ENCODE data around the gene MLXIP.

The MLXIP gene

DNA sequence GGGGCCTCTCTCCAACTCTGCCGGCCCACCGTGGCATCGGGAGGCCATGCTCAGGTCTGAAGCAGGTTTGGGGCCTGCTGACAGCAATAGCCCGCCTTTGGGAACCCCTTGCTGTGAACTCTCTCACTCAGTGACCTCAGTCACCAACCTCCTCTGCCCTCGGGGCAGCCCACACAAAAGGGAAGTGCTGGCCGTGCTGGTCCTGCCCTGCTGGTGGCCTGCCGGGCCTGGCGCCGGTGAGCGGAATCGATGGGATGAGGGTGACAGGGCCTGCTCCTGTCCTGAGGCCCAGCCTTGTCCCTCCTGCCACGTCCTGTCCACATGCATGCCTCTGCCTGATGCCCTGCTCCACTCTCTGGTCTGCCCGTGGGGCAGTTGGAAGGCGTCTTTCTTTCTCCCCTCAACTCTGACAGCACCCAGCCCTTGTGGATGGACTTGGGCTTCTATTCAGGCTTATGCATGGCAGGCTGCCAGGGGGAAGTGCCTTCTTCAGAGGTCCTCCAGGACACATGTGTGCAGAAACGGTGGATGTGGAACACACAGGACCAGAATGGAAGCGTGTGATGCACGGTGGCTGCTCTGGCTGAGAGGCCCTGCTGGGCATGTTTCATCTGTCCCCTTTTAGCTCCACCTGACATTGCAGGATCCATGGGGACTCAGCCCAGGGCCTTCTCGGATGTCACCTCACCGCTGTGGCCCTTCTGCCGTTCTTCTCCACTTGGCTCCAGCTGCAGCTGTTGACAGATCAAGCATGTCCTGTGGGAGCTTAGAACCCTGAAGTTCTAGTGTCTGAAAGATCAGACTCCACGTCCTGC is 63.6 kb downstream of the MLXIP start:
- Histone ChIP-seq H3K9ac (ENCODE audit: low read length) (no peak overlapping the region), H3K36me3 (ENCODE audit: control insufficient read depth, insufficient read depth, low read length) (peaks cover 54% of the 10 kb centered on the region), H3K27me3 (ENCODE audit: control insufficient read depth, insufficient read depth, low read length) (no peaks in the 10 kb centered on the region), H3K4me1 (ENCODE audit: control insufficient read depth, insufficient read depth, low read length) (no peaks in the 10 kb centered on the region), H3K4me3 (ENCODE audit: low read length) (no peak overlapping the region), H3K27ac (ENCODE audit: low read depth, low read length) (no peak overlapping the region)

GRCh38 chr12:122142857-122143256 is 64.3 kb downstream of the MLXIP start:
- H3K27ac ChIP-seq (ENCODE audit: low read depth, low read length) = no peak overlapping the region
- peaks cover 47% of the 10 kb centered on the region for H3K36me3 ChIP-seq (ENCODE audit: control insufficient read depth, insufficient read depth, low read length)
- H3K27me3 ChIP-seq (ENCODE audit: control insufficient read depth, insufficient read depth, low read length) = no peaks in the 10 kb centered on the region
- H3K4me3 ChIP-seq (ENCODE audit: low read length) = no peak overlapping the region
- no peak overlapping the region for H3K9ac ChIP-seq (ENCODE audit: low read length)
- H3K4me1 ChIP-seq (ENCODE audit: control insufficient read depth, insufficient read depth, low read length) = no peaks in the 10 kb centered on the region

- no peak overlapping the region for H3K9ac ChIP-seq (ENCODE audit: low read length)
- H3K27ac ChIP-seq (ENCODE audit: low read depth, low read length) = no peak overlapping the region
- H3K4me1 ChIP-seq (ENCODE audit: control insufficient read depth, insufficient read depth, low read length) = no peaks in the 10 kb centered on the region
- peaks cover 30% of the 10 kb centered on the region for H3K36me3 ChIP-seq (ENCODE audit: control insufficient read depth, insufficient read depth, low read length)
- H3K27me3 ChIP-seq (ENCODE audit: control insufficient read depth, insufficient read depth, low read length) = no peaks in the 10 kb centered on the region
- no peak overlapping the region for H3K4me3 ChIP-seq (ENCODE audit: low read length)
Observed at GRCh38 chr12:122144885-122145284, 66.3 kb downstream of the MLXIP start.

DNA sequence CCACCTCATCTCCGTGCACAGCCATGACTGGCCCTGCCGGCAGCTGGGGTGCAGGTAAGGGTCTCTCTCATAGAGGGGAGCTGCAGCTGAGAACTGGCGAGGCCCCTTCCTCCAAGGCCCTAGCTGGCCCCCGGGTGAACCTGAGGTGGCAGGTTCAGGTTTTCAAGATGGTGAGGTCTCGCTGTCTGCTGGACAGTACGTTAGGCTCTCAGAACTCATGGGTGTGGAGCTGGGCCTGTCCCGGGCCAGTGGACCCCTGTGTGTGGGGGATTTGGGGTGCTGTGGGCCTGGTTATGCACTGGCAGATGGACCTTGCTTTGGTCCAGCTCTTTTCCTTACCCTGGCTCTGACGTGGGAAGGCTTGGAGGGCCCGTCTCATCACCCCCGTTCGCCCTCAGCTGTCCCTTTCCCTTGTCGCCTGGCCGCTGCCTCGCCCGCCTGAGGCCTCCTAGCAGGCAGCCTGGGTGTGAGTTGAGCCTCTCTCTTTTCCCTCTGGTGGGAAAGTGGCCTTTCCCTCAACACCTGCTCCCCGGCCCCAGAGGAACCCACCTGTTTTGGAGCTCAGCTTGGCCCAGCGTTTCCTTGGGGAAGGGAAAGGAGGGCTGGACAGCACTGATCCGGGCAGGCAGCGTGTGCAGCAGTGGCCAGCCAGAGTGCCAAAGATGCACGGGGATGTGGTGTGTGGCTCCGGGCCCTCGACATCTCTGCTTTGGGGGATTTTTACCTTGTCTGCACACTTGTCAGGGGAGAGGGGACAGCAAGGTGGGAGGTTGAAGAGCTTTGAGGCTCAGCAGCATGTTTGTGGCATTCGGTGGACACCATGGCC is 67.2 kb downstream of the MLXIP start:
- no peak overlapping the region for H3K4me3 ChIP-seq (ENCODE audit: low read length)
- no peaks in the 10 kb centered on the region for H3K27me3 ChIP-seq (ENCODE audit: control insufficient read depth, insufficient read depth, low read length)
- H3K36me3 ChIP-seq (ENCODE audit: control insufficient read depth, insufficient read depth, low read length) = peaks cover 27% of the 10 kb centered on the region
- H3K9ac ChIP-seq (ENCODE audit: low read length) = no peak overlapping the region
- H3K27ac ChIP-seq (ENCODE audit: low read depth, low read length) = no peak overlapping the region
- H3K4me1 ChIP-seq (ENCODE audit: control insufficient read depth, insufficient read depth, low read length) = no peaks in the 10 kb centered on the region

GRCh38 chr12:122147514-122148290 is 69.1 kb downstream of the MLXIP start:
- Histone ChIP-seq H3K9ac (ENCODE audit: low read length) (no peak overlapping the region), H3K4me1 (ENCODE audit: control insufficient read depth, insufficient read depth, low read length) (no peaks in the 10 kb centered on the region), H3K4me3 (ENCODE audit: low read length) (no peak overlapping the region), H3K27ac (ENCODE audit: low read depth, low read length) (no peak overlapping the region), H3K36me3 (ENCODE audit: control insufficient read depth, insufficient read depth, low read length) (peaks cover 8% of the 10 kb centered on the region), H3K27me3 (ENCODE audit: control insufficient read depth, insufficient read depth, low read length) (no peaks in the 10 kb centered on the region)

DNA sequence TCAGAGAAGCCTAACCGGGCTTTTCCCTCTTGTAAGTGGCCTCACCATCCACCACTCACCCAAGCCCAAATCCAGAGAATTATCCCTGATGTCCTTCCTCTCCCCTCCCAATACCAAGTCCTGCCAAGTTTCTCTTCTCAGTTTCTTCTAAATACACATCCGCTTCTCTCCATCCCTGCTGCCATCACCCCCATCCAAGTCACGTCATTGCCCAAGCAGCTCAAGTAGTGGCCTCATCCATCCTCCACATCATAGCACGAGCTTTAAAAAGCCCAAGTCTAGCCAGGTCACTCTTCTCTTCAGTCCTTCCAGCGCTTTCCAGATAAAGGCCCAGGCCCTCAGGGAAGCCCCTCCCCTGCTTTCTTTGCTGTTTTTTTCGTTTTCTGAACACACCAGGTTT is 70.1 kb downstream of the MLXIP start:
- Histone ChIP-seq H3K27me3 (ENCODE audit: control insufficient read depth, insufficient read depth, low read length) (no peaks in the 10 kb centered on the region), H3K27ac (ENCODE audit: low read depth, low read length) (no peak overlapping the region), H3K4me3 (ENCODE audit: low read length) (no peak overlapping the region), H3K36me3 (ENCODE audit: control insufficient read depth, insufficient read depth, low read length) (no peaks in the 10 kb centered on the region), H3K4me1 (ENCODE audit: control insufficient read depth, insufficient read depth, low read length) (no peaks in the 10 kb centered on the region), H3K9ac (ENCODE audit: low read length) (no peak overlapping the region)

DNA sequence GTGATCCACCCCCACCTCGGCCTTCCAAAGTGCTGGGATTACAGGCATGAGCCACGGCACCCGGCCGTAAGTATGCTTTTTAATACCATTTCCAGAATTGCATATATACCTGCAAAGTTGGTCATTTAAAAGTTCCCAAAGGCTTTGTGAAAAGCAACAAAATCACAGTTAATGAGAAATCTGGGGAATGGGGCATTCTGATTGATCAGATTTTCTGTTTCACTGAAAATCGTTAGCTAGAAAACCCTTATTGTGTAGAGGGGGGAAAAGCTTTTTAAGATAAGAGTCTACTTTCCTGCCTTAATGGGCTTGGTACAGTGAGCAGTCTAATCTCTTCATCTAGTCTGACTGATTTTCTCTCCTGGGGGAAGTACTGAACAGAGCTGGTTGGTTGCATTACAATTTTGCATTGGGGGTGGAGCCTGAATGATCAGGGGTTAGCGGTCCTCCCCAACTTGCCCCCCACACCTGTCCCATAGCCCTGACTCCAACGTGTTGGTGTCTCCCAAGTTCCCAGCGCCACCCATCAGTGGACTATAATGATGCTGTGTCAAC is 71.6 kb downstream of the MLXIP start:
- Histone ChIP-seq H3K27me3 (ENCODE audit: control insufficient read depth, insufficient read depth, low read length) (no peaks in the 10 kb centered on the region), H3K36me3 (ENCODE audit: control insufficient read depth, insufficient read depth, low read length) (no peaks in the 10 kb centered on the region), H3K4me3 (ENCODE audit: low read length) (no peak overlapping the region), H3K27ac (ENCODE audit: low read depth, low read length) (no peak overlapping the region), H3K4me1 (ENCODE audit: control insufficient read depth, insufficient read depth, low read length) (no peaks in the 10 kb centered on the region), H3K9ac (ENCODE audit: low read length) (no peak overlapping the region)

DNA sequence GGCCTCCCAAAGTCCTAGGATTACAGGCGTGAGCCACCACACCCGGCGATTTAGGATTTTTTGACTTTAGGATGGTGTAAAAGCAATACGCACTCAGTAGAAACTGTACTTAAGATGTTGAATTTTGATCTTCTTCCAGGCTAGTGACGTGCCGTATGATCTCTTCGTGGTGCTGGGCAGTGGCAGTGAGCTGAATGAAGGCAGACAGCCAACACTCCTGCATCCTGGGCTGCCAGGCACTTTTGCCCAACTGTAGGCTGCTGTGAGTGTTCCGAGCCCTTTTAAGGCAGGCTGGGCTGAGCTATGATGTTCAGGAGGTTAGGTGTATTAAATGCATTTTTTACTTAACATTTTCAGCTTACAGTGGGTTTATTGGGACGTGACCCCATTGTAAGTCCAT is 74.2 kb downstream of the MLXIP start:
- H3K4me1 ChIP-seq (ENCODE audit: control insufficient read depth, insufficient read depth, low read length) = no peaks in the 10 kb centered on the region
- no peak overlapping the region for H3K27ac ChIP-seq (ENCODE audit: low read depth, low read length)
- H3K4me3 ChIP-seq (ENCODE audit: low read length) = no peak overlapping the region
- H3K36me3 ChIP-seq (ENCODE audit: control insufficient read depth, insufficient read depth, low read length) = no peaks in the 10 kb centered on the region
- H3K9ac ChIP-seq (ENCODE audit: low read length) = no peak overlapping the region
- H3K27me3 ChIP-seq (ENCODE audit: control insufficient read depth, insufficient read depth, low read length) = no peaks in the 10 kb centered on the region

GRCh38 chr12:122155705-122156104 is 77.1 kb downstream of the MLXIP start:
- no peak overlapping the region for H3K4me3 ChIP-seq (ENCODE audit: low read length)
- no peak overlapping the region for H3K27ac ChIP-seq (ENCODE audit: low read depth, low read length)
- no peaks in the 10 kb centered on the region for H3K36me3 ChIP-seq (ENCODE audit: control insufficient read depth, insufficient read depth, low read length)
- H3K9ac ChIP-seq (ENCODE audit: low read length) = no peak overlapping the region
- H3K4me1 ChIP-seq (ENCODE audit: control insufficient read depth, insufficient read depth, low read length) = no peaks in the 10 kb centered on the region
- H3K27me3 ChIP-seq (ENCODE audit: control insufficient read depth, insufficient read depth, low read length) = no peaks in the 10 kb centered on the region

GRCh38 chr12:122158700-122159285 is 80.2 kb downstream of the MLXIP start:
- H3K4me3 ChIP-seq (ENCODE audit: low read length) = no peak overlapping the region
- no peaks in the 10 kb centered on the region for H3K4me1 ChIP-seq (ENCODE audit: control insufficient read depth, insufficient read depth, low read length)
- no peak overlapping the region for H3K9ac ChIP-seq (ENCODE audit: low read length)
- H3K27ac ChIP-seq (ENCODE audit: low read depth, low read length) = no peak overlapping the region
- no peaks in the 10 kb centered on the region for H3K27me3 ChIP-seq (ENCODE audit: control insufficient read depth, insufficient read depth, low read length)
- no peaks in the 10 kb centered on the region for H3K36me3 ChIP-seq (ENCODE audit: control insufficient read depth, insufficient read depth, low read length)

DNA sequence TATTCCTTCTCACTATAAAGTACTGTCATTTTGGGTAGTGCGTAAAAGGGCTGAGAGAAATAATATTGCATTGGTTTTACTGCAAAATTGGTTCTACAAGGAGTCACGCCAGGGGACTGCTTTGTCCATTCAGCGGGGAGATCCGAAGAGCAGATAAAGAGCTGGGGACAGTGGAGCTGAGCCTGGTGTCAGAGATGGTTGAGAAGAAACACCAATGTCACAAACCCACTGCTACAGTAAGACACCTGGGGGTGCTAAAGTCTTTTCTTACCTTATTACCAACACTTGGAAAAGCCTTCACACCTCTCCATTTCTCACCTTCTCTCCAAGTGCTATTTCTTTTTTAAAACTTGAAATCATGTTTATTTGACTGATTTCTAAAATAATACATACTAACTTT is 81.3 kb downstream of the MLXIP start:
- H3K27ac ChIP-seq (ENCODE audit: low read depth, low read length) = no peak overlapping the region
- H3K9ac ChIP-seq (ENCODE audit: low read length) = no peak overlapping the region
- H3K36me3 ChIP-seq (ENCODE audit: control insufficient read depth, insufficient read depth, low read length) = no peaks in the 10 kb centered on the region
- no peak overlapping the region for H3K4me3 ChIP-seq (ENCODE audit: low read length)
- no peaks in the 10 kb centered on the region for H3K27me3 ChIP-seq (ENCODE audit: control insufficient read depth, insufficient read depth, low read length)
- no peaks in the 10 kb centered on the region for H3K4me1 ChIP-seq (ENCODE audit: control insufficient read depth, insufficient read depth, low read length)

DNA sequence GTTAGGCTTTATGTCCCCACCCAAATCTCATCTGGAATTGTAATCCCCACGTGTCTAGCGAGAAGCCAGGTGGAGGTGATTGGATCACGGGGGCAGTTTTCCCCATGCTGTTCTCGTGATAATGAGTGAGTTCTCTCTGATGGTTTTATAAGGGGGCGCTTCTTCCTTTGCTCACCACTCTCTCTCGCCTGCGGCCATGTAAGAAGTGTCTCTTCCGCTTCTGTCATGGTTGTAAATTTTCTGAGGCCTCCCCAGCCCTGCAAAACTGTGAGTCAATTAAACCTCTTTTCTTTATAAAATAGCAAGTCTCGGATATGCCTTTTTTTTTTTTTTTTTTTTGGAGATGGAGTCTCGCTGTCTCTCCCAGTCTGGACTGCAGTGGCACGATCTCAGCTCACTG is 82.2 kb downstream of the MLXIP start:
- no peak overlapping the region for H3K4me3 ChIP-seq (ENCODE audit: low read length)
- H3K27ac ChIP-seq (ENCODE audit: low read depth, low read length) = no peak overlapping the region
- no peak overlapping the region for H3K9ac ChIP-seq (ENCODE audit: low read length)
- no peaks in the 10 kb centered on the region for H3K4me1 ChIP-seq (ENCODE audit: control insufficient read depth, insufficient read depth, low read length)
- no peaks in the 10 kb centered on the region for H3K36me3 ChIP-seq (ENCODE audit: control insufficient read depth, insufficient read depth, low read length)
- H3K27me3 ChIP-seq (ENCODE audit: control insufficient read depth, insufficient read depth, low read length) = no peaks in the 10 kb centered on the region

Data from rectal smooth muscle tissue (tissue), 1 donor.